Measurements from ENCODE around the gene AHI1.

GRCh38 chr6:135234492-135234780 lies 263.1 kb downstream of the AHI1 start:
- no peak for TF ChIP-seq EZH2 (IDR thresholded peaks at IDR 0.05; ENCODE audit: insufficient read depth, low read length)
- no peak for TF ChIP-seq CTCF (IDR thresholded peaks at IDR 0.05; ENCODE audit: insufficient read depth, low read depth, low read length)

All from astrocyte (in vitro differentiated cells and primary cell).